NCI-H2081 treated with DMSO at 0.1 percent for 48 hours (cell line): Measurements from ENCODE around the gene TNFRSF12A.

Experiments
- DNase-seq: peaks from one replicate; lab custom pipeline; 2025; lab: John Stamatoyannopoulos, UW

Gene TNFRSF12A

GRCh38 chr16:3020247-3020603, at the start of gene TNFRSF12A:
TNFRSF12A (plus strand) TSS chr16:3020368; CDS start chr16:3020398, 30 bp downstream.
- DNase-seq = no peak

DNA sequence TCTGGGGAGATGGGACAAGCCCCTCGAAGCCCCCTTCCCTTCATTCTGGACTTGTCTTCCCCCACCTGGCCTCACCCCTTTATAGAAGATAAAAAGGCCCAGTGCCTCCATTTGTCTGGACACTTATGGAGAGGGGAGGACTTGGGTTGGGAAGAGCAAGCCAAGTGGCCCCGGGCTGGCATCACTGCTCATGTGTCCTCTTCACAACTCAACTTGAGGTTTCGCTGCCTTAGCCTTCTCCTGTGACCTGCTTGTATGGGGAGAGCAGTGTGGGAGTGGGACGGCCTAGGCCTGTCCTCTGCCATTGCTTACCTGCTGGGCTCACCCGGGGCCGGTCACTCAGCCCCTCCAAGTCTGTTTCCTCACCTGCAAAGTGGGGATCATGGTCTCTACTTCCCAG, 49.6 kb upstream of the TNFRSF12A start:
- no peak for DNase-seq

DNA sequence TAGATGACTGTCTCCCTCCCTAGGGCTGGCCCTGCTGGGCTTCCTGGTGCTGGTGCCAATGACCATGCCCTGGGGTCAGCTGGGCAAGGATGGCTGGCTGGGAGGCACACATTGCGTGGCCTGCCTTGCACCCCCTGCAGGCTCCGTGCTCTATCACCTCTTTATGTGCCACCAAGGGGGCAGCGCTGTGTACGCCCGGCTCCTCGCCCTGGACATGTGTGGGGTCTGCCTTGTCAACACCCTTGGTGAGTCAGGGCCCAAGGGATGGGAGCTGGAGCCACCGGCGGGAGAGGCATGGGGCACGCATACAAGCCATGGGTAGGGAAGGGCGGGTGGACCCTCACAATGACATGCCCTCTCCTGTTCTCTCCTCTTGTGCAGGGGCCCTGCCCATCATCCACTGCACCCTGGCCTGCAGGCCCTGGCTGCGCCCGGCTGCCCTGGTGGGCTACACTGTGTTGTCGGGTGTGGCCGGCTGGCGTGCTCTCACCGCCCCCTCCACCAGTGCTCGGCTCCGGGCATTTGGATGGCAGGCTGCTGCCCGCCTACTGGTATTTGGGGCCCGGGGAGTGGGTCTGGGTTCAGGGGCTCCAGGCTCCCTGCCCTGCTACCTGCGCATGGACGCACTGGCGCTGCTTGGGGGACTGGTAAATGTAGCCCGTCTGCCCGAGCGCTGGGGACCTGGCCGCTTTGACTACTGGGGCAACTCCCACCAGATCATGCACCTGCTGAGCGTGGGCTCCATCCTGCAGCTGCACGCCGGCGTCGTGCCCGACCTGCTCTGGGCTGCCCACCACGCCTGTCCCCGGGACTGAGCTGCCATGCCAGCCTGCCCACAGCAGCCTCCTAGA, 48.8 kb upstream of the TNFRSF12A start:
- DNase-seq = no peak

DNA sequence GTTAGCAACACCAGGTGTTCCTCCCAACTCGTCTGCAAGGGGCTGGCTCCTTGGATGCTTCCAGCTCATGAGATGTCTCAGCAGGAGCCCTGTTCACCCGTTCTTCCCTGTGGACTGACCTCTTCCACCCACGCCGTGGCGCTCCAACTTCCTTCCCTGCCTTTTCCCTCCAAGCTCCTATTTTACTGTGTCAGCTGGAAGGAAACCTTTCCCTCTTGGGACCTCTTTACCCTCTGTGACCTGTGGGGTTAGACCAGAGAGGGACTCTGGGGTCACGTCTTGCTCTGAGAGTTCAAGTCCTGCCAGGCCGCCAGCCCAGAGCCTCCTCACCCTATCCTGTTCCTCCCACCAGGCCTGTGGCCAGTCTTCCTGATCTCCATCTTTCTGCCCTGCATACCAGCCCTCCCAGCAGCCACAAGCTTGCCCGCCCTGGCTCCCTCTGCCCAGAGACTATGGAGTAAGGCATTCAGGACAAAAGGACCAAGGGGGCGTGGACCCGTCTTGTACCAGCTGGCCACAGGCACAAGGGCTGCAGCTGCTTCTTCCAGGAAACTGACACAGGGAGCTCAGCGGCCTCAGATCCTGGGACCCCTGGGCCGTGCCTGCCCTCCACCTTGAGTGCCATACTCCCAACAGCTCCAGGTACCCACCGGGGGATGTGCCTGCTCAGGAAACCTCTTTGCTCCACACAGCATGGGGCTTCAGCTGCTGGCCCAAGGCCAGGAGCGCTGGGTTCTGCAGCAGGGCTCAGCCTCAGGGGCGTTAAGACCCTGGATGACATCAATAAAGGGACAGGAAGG, 48.0 kb upstream of the TNFRSF12A start:
- no peak for DNase-seq

DNA sequence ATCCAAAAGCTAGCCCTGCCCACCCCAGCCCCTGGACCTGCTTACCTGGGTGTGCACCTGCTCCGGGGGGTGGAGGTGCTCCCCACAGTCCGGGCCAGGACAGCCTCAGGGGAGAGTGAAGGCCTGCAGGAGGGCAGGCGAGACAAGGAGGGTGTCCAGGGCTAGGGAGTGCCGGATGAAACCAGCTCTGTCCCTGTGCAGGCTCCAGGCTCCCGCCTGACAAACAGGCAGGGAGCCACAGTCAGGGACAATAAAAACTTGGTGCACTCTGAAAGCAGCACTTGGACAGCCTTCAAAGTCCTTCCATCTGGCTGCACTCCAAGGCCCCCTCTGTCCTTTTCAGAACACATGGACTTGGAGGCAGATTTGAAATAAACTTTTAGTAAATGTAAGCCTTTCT, 47.1 kb upstream of the TNFRSF12A start:
- DNase-seq = no peak

DNA sequence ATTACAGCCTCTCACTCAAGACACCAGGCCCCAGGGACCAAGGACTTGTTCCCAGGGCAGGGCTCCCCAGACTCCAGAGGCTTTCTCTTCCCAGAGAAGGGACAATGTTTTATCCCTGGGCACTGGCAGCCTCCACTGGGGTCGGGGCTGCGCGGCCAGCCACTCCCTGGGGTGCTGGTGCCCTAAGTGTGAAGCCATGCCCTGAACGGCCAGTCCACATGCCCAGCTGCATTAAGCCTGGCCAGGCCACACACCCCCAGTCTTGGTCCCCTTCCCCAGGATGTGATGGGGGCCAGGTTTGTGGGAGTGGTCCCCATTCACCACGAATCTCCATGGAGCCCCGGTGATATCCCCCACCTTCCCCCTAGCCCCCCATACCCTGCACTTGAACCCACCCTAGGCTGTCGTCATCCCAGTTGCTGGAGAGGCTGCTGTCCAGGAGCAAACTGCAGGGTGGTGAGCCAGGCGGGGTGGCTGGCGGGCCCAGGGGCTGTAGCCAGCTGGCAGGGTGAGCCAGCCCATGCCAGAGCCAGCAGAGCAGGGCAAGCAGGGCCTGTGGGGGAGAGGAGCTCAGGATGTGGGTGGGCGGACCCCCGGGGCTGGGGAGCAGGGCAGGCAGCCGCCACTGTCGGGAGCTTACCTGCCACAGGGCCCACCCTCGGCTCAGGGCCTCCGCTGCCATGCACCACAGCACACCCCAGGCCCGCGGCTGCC, 46.4 kb upstream of the TNFRSF12A start:
- no peak for DNase-seq

DNA sequence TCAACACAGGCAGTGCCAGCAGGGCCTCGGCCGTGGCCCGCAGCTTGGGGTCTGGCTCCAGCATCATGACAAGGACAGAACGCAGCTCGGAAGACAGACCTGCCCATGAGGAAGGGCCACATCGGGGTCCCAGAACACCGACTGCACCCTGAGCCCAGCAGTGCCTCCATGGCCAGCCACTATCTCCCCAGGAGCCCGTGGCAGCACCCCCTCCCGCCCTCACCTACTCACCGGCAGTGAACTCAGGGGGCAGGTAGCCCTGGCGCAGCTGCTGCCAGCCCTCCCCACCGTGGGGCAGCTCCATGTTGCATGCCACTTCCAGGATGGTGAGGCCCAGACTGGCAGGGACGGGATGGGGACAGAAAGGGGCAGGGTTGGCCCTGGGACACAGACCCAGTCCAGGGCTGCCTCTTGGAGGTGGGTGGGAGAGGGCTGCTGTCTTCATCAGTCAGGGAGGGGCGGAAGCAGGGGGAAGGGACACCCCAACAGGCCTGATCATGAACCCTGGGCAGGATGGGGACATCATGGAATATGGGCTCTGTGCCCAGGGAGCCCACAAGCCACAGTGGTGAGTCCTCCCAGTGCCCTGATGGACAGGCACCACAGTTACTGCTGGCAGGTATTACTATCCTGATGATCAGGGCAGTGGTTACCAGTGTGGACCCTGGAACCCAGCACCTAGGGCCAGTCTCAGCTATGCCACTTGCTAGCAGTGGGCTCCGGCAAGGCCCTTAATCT, 45.7 kb upstream of the TNFRSF12A start:
- no peak for DNase-seq

DNA sequence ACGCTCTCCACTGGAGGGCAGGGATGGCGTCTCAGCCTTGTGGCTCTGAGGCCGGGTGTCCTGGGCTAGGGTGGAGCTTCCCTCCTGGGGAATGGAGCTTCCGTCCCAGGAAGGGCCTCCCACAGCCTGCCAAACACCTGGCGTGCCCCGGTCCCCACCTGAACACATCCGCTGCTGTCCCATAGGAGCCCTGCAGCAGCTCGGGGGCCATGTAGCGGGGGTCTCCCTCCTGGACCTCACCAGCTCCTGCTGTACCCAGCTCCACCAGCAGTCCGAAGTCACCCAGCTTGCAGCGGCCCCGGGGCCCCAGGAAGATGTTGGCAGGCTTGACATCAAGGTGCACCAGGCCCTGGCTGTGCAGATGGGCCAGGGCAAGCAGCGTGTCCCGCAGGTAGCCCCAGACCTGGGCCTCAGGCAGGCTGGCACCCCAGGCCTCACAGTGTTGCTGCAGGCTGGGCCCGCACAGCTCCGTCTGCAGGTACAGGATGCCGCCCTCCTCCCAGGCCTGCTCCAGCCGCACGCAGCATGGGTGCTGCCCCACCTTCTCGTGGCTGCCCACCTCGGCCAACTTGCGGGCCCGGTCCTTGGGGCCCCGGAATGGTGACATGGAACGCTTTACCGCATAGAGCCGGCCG, 44.9 kb upstream of the TNFRSF12A start:
- DNase-seq = no peak

DNA sequence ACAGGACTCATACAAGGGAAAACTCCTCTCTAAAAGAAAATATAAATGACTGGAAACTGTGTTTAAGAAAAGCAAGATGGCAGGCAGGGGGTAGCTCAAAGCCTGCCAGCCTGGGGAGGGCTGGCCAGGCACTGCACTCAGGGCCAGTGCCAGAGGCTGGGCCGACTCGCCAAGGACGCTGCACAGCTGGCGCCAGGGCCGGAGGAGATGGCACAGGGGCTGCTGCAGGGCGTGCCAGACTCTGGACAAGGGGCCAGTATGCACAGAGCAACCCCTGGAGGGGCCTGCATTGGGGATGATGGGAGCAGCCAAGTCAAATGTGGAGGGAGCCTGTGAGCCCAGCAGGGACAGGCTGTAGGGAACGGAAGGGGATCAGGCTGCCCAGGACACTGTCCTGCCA, 44.0 kb upstream of the TNFRSF12A start:
- DNase-seq = no peak

GRCh38 chr16:2976673-2977072, 43.5 kb upstream of the TNFRSF12A start:
- no peak for DNase-seq

DNA sequence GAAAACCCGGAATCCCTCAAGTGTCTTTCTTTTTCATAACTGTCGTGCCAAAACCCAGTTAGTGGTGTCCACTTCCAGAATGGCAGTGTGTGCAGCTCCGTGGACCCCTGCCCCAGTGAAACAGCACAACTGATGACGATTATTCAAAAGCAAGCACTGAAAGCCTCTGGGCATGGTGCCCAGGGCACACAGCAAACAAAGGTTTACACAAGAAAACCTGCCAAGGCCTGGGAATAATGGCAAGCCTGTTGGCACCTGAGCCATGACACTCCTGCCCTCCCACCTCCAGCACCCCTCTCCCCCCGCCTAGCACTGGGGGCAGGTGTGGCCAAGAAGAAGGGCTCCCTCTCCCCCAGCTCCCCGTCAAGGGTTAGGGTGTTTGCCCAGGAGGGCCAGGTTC, 42.7 kb upstream of the TNFRSF12A start:
- peak; percentile 70 for DNase-seq

- no peak for DNase-seq
Measured at GRCh38 chr16:2979669-2980226, 40.4 kb upstream of the TNFRSF12A start.

- no peak for DNase-seq
Measured at GRCh38 chr16:2980227-2981176, 39.7 kb upstream of the TNFRSF12A start, which contains the start of gene PKMYT1. PKMYT1 (minus strand) TSS chr16:2980446; CDS start chr16:2979657, 789 bp downstream.

DNA sequence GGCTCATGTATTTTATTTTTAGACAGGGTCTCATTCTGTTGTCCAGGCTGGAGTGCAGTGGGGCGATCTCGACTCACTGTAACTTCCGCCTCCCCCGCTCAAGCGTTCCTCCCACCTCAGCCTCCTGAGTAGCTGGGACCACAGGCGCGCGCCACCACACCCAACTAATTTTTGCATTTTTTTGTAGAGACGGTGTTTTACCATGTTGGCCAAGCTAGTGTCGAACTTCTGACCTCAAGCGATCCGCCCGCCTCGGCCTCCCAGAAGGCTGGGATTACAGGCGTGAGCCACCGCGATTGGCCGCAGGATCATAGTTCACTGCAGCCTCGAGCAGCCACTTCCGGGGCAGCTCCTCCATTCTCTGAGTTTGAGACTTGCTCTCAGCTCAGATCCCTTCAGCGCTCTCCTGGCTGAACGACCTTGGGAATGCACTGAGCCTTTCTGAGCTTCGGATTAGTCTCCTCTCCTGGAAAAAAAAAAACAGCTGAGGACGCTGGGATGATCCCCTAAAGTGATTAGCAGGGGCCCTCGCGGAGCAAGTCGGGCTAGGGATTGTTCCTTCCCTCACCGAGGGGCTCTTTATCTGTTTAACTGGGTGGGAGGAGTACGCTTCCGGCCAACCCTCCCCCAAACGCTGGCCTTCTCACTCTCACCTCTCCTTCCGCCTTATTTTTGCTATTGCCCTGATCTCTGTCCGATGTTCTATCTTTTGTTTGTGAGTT, 38.8 kb upstream of the TNFRSF12A start:
- DNase-seq = no peak

DNA sequence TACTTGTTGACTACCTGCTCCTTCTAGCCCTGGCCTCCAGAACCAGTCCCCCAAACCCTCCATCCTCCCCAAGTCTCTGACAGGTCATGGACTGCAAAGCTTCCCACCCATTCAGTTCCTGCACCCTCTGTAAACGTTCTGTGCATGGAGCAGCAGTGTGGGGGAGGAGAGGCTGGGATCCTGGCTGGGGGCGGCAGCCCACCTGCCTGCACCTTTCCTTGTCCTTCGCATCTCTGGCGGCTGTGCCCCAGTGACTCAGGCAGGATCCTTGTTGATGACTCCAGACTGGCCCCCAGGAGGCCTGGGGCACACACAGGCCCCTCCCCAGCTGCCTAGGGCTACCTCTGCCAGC, 38.3 kb upstream of the TNFRSF12A start:
- DNase-seq = no peak

GRCh38 chr16:2982402-2982801, 37.8 kb upstream of the TNFRSF12A start:
- no peak for DNase-seq

GRCh38 chr16:2983706-2984136, 36.4 kb upstream of the TNFRSF12A start:
- DNase-seq = no peak

- no peak for DNase-seq
Measured at GRCh38 chr16:2985462-2985861, 34.7 kb upstream of the TNFRSF12A start.

DNA sequence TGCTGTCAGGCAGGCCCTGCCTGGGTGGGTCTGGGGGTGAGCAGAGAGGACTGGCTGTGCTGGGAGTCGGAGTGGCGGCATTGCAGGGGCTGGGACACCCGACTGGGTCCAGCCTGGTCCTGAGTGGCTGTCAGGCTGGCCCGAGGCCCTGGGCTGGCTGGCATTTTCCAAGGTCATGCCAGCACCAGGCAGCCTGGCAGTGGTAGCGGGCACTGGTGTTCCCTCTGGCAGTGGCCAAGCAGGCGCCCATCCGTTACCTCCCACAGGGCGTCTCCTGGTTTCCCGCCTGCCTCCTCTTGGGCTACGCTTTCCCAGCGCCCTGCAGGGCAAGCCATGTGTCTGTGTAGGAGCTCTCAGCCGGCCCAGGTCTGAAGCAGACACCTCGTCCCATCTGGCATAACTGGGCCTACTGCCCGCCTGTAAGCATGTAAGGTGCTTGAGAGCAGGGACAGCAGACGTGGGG, 34.2 kb upstream of the TNFRSF12A start:
- DNase-seq = no peak
